HepG2 (cell line): Measurements from ENCODE around the gene TK1. TPM values are rescaled to one million over a fixed set of nuclear protein-coding genes. Genes with fewer than 3 reads are reported as not detected.

Experiments
- CBX2 ChIP-seq, 2 experiments: fragments of 200-600 bp in 1 of 2; sonication (generic); formaldehyde crosslinking in 1 of 2; IDR thresholded peaks; 2 replicates each; pipeline versions ENCODE4 v1.7.0 to v1.8.1; 2018 to 2022; ENCODE audit warnings: low read depth in 2 of 2, low read length in 1 of 2, mild to moderate bottlenecking in 1 of 2, missing genetic modification reagents in 1 of 2
- CENPBD1 ChIP-seq: sonication (generic); formaldehyde crosslinking; IDR thresholded peaks from 2 replicates; pipeline ENCODE4 v1.8.0; 2022; ENCODE audit warnings: missing genetic modification reagents, low read depth, mild to moderate bottlenecking, borderline replicate concordance
- CREM ChIP-seq, 2 experiments: sonication (generic) in 1 of 2; formaldehyde crosslinking in 1 of 2; IDR thresholded peaks; 2 replicates each; pipeline versions ENCODE4 v1.4.0 to v1.6.1; 2016 to 2020; ENCODE audit warnings: antibody characterized with exemption in 1 of 2, mild to moderate bottlenecking in 1 of 2, missing genetic modification reagents in 1 of 2
- DPF2 ChIP-seq: sonication (generic); formaldehyde crosslinking; IDR thresholded peaks from 2 replicates; pipeline ENCODE4 v1.4.0; 2020; ENCODE audit warnings: mild to moderate bottlenecking, low read depth, missing genetic modification reagents, borderline replicate concordance
- ELF3 ChIP-seq: IDR thresholded peaks from 2 replicates; pipeline ENCODE4 v1.6.1; 2016; ENCODE audit warnings: missing genetic modification reagents, missing compliant biosample characterization
- ESRRA ChIP-seq: sonication (generic); formaldehyde crosslinking; IDR thresholded peaks from 2 replicates; pipeline ENCODE4 v1.5.1; 2020; ENCODE audit warnings: mild to moderate bottlenecking, low read depth, missing genetic modification reagents
- FOXA3 ChIP-seq: IDR thresholded peaks from 2 replicates; pipeline ENCODE4 v1.6.1; 2016; ENCODE audit warnings: missing genetic modification reagents, missing compliant biosample characterization
- GFI1 ChIP-seq: sonication (generic); formaldehyde crosslinking; IDR thresholded peaks from 2 replicates; pipeline ENCODE4 v1.5.0; 2020; ENCODE audit warnings: missing genetic modification reagents, mild to moderate bottlenecking, borderline replicate concordance
- HIC2 ChIP-seq: sonication (generic); formaldehyde crosslinking; IDR thresholded peaks from 2 replicates; pipeline ENCODE4 v1.9.0; 2022; ENCODE audit warnings: low read depth, missing genetic modification reagents
- HOXD1 ChIP-seq: sonication (generic); formaldehyde crosslinking; IDR thresholded peaks from 2 replicates; pipeline ENCODE4 v1.5.0; 2020; ENCODE audit warnings: missing genetic modification reagents
- LCORL ChIP-seq, 2 experiments: fragments of 450-650 bp in 1 of 2; sonication (generic) in 1 of 2; formaldehyde crosslinking in 1 of 2; IDR thresholded peaks; 2 replicates each; pipeline versions ENCODE4 v1.5.0 to v1.6.1; 2017 to 2020; ENCODE audit warnings: antibody characterized with exemption in 1 of 2, missing genetic modification reagents in 1 of 2
- NFIC ChIP-seq: IDR thresholded peaks from 2 replicates; pipeline ENCODE4 v1.6.1; 2012; ENCODE audit warnings: mild to moderate bottlenecking, low read length, inconsistent platforms
- NPAS2 ChIP-seq: sonication (generic); formaldehyde crosslinking; IDR thresholded peaks from 2 replicates; pipeline ENCODE4 v1.8.0; 2022; ENCODE audit warnings: mild to moderate bottlenecking, missing genetic modification reagents, borderline replicate concordance
- REPIN1 ChIP-seq: sonication (generic); formaldehyde crosslinking; IDR thresholded peaks from 2 replicates; pipeline ENCODE4 v1.8.0; 2022; ENCODE audit warnings: missing genetic modification reagents, low read depth, mild to moderate bottlenecking, borderline replicate concordance
- SAP130 ChIP-seq: IDR thresholded peaks from 2 replicates; pipeline ENCODE4 v1.6.1; 2016; ENCODE audit warnings: low read depth
- SIN3A ChIP-seq: IDR thresholded peaks from 2 replicates; pipeline ENCODE4 v1.6.1; 2011; ENCODE audit warnings: low read depth, mild to moderate bottlenecking, control low read depth, low read length, borderline replicate concordance
- TAF15 ChIP-seq: fragments of 200-400 bp; formaldehyde crosslinking; IDR thresholded peaks from one replicate; pipeline ENCODE4 v1.6.1; 2018; ENCODE audit warnings: mild to moderate bottlenecking, low read depth, low read length; ENCODE audit not compliant: poor library complexity, severe bottlenecking
- TBX2 ChIP-seq: sonication (generic); formaldehyde crosslinking; IDR thresholded peaks from 2 replicates; pipeline ENCODE4 v1.5.0; 2020; ENCODE audit warnings: missing genetic modification reagents, mild to moderate bottlenecking, borderline replicate concordance
- WIZ ChIP-seq: sonication (generic); formaldehyde crosslinking; IDR thresholded peaks from 2 replicates; pipeline ENCODE4 v1.5.1; 2020; ENCODE audit warnings: mild to moderate bottlenecking, missing genetic modification reagents
- ZFP90 ChIP-seq: sonication (generic); formaldehyde crosslinking; IDR thresholded peaks from 2 replicates; pipeline ENCODE4 v1.8.0; 2022; ENCODE audit warnings: missing genetic modification reagents, mild to moderate bottlenecking, inconsistent platforms, borderline replicate concordance
- ZNF34 ChIP-seq: sonication (generic); formaldehyde crosslinking; IDR thresholded peaks from 2 replicates; pipeline ENCODE4 v1.4.0; 2020; ENCODE audit warnings: mild to moderate bottlenecking, missing genetic modification reagents, borderline replicate concordance
- ZNF510 ChIP-seq: sonication (generic); formaldehyde crosslinking; IDR thresholded peaks from 2 replicates; pipeline ENCODE4 v1.4.0; 2020; ENCODE audit warnings: low read depth, mild to moderate bottlenecking, missing genetic modification reagents
- ZNF687 ChIP-seq: sonication (generic); formaldehyde crosslinking; IDR thresholded peaks from 2 replicates; pipeline ENCODE4 v1.5.1; 2020; ENCODE audit warnings: mild to moderate bottlenecking, missing genetic modification reagents, moderate library complexity
- polyA plus RNA-seq, 8 experiments: library from polyadenylated mRNA; depleted of rRNA in 3 of 8; stranded (reverse) in 7 of 8; unstranded in 1 of 8; fragments of >200 nt; fragmentation: Illumina TruSeq in 4 of 8; extraction: Trizol in 4 of 8; gene quantifications; 2 replicates each; pipeline versions ENCODE4 v1.2.1 to v1.2.3, GENCODE V29; 2011 to 2016; ENCODE audit warnings: low read depth in 4 of 8, missing spikeins in 1 of 8, mixed read lengths in 1 of 8; ENCODE audit not compliant: insufficient read depth in 1 of 8
- total RNA-seq, 5 experiments: library from RNA; depleted of rRNA; stranded (reverse); fragments of >200 nt; fragmentation: Illumina TruSeq; extraction: Trizol; gene quantifications; 2 replicates each; pipeline ENCODE4 v1.2.3, GENCODE V29; 2016; ENCODE audit warnings: low read depth in 1 of 5

TK1 gene
- total and polyA plus RNA-seq, 2 of the 13 experiments (the other 11 are each of a cell fraction or from before 2014, with no cell fraction given) = 45.0 to 96.0 TPM

GRCh38 chr17:78148286-78149016, 38.4 kb downstream of the TK1 start (continued):
- TF ChIP-seq SIN3A = no peak
- TF ChIP-seq ESRRA = peak; percentile 97
- TF ChIP-seq FOXA3 (CRISPR knock-in tag) = no peak
- TF ChIP-seq ELF3 = peak; percentile 93
- no peak for TF ChIP-seq HOXD1
- TF ChIP-seq WIZ (CRISPR knock-in tag) = 0 out of 2 replicates have a peak, but pooled peaks have one; percentile 30
- TF ChIP-seq ZNF34 (CRISPR knock-in tag) = no peak
- 0 out of 2 replicates have a peak, but pooled peaks have one; percentile 24 for TF ChIP-seq ZFP90
- TF ChIP-seq REPIN1 (CRISPR knock-in tag) = no peak
- no peak for TF ChIP-seq CREM (IDR thresholded peaks at IDR 0.05)
- TF ChIP-seq CREM (CRISPR knock-in tag; IDR thresholded peaks at IDR 0.05) = no peak
- TF ChIP-seq TAF15 = no peak
- no peak for TF ChIP-seq CENPBD1 (CRISPR knock-in tag)
- no peak for TF ChIP-seq NPAS2 (CRISPR knock-in tag)
- TF ChIP-seq GFI1 (CRISPR knock-in tag) = peak; percentile 28; the same call in 1 of the 2 replicates
- no peak for TF ChIP-seq CBX2 (IDR thresholded peaks at IDR 0.05; ENCODE audit: low read depth, low read length)
- no peak for TF ChIP-seq CBX2 (CRISPR knock-in tag; IDR thresholded peaks at IDR 0.05; ENCODE audit: low read depth)
- no peak for TF ChIP-seq ZNF510 (CRISPR knock-in tag)
- TF ChIP-seq LCORL (IDR thresholded peaks at IDR 0.05) = no peak
- TF ChIP-seq LCORL (CRISPR knock-in tag; IDR thresholded peaks at IDR 0.05) = peak; percentile 95
- peak; percentile 67; the same call in 1 of the 2 replicates for TF ChIP-seq TBX2 (CRISPR knock-in tag)
- TF ChIP-seq NFIC = no peak
- 0 out of 2 replicates have a peak, but pooled peaks have one; percentile 50 for TF ChIP-seq HIC2
- TF ChIP-seq DPF2 (CRISPR knock-in tag) = peak; percentile 25; the same call in 1 of the 2 replicates
- TF ChIP-seq ZNF687 (CRISPR knock-in tag) = peak; percentile 86
- peak; percentile 54 for TF ChIP-seq SAP130 (CRISPR knock-in tag)
